ENCODE data around the gene DSCAML1. TPM values are rescaled to one million over a fixed set of nuclear protein-coding genes. Genes with fewer than 3 reads are reported as not detected.
"Not testable (repeated sequence)": the region's sequence is repeated elsewhere in the genome, so short reads cannot be mapped to it uniquely, and the experiment has no call there.

The DSCAML1 gene
- total RNA-seq, 1 donor from 2014 or later: 10.2 TPM

DNA sequence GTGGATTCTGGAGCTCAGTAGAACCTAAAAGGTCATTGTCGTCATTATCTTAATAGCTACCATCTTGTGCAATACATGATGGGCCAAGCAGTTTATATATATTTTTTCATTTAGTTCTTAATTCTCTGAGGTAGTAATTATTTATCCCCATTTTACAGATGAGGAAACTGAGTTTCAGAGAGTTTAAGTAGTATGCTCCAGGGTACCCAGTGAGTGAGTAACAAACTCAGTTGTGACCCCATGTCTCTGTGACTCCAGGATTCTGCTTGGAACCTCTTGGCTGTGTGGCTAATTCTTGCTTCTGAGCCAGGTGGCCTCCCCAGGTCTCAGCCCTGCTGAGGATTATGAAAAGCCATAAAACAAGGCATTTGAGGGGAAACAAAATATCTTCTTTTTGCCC lies 386.8 kb downstream of the DSCAML1 start:
- DNase-seq (ENCODE audit: low read depth): no peak

DNA sequence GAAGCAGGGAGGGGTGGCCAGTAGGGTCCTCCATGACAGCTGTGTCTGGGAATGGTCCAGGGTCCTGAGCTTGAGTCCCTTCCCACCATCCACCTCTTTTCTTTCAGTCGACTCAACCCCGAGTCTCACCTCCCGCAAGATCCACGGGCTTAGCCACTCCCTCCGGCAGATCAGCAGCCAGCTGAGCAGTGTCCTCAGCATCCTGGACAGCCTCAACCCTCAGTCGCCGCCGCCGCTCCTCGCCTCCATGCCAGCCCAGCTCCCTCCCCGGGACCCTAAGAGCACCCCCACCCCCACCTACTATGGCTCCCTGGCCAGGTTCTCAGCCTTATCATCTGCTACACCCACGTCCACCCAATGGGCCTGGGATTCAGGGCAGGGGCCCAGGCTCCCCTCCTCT lies 387.5 kb downstream of the DSCAML1 start:
- DNase-seq (ENCODE audit: low read depth): no peak

DNA sequence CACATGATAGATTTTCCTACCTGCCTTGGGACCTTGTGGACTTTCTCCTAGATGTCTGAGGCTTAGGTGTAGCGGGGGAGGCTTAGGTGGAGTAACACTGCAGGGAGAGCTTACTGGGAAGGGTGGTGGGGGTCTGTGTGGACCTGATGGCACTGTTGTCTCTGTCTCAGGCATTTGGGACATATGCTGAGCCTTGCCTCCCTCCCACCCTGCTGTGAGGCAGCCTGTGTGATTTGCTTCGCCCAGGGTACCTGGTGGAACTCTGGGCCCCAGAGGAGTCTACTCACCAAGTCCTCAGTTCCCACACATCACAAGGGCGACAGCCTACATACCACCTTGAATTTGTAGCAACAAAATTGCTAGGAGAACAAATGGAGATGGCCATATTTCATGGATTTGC lies 388.7 kb downstream of the DSCAML1 start:
- no peak for DNase-seq (ENCODE audit: low read depth)

DNA sequence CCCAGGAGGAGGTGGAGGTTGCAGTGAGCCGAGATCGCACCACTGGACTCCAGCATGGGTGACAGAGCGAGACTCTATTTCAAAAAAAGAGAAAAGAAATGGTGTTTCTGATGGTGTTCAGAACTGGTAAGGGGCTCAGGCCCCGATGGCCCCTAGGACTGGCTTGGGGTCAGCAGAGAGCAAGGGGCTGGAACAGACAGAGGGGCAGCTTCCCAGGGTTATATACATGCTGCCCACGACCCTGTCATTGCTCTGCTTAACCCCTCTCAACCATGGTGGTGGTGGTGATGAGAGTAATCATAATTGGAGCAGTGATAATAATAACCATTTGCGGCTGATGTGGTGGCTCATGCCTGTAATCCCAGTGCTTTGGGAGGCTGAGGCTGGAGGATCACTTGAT lies 390.0 kb downstream of the DSCAML1 start:
- no peak for DNase-seq (ENCODE audit: low read depth)

GRCh38 chr11:117405898-117406297 lies 391.1 kb downstream of the DSCAML1 start:
- DNase-seq (ENCODE audit: low read depth): not testable (repeated sequence)

- DNase-seq (ENCODE audit: low read depth): not testable (repeated sequence)
Observed at GRCh38 chr11:117399100-117399840, 397.7 kb downstream of the DSCAML1 start.

GRCh38 chr11:117398618-117399017 lies 398.4 kb downstream of the DSCAML1 start:
- not testable (repeated sequence) for DNase-seq (ENCODE audit: low read depth)

DNA sequence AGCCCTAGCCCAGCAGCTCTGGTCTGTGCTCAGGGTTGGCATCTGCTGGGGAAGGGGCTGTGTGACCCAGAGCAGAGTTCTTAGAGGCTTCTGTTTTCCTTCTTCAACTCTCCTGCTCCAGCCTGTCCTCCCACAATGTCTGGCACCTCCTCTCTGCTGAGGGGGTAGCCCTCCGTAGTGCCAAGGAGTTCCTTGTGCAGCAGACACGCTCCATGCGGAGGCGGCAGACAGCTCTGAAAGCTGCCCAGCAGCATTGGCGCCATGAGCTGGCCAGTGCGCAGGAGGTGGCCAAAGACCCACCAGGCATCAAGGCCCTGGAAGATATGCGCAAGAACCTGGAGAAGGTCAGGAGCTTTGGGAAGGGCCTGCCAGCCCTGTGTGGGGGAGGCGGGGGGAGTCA lies 400.0 kb downstream of the DSCAML1 start:
- DNase-seq (ENCODE audit: low read depth): no peak

DNA sequence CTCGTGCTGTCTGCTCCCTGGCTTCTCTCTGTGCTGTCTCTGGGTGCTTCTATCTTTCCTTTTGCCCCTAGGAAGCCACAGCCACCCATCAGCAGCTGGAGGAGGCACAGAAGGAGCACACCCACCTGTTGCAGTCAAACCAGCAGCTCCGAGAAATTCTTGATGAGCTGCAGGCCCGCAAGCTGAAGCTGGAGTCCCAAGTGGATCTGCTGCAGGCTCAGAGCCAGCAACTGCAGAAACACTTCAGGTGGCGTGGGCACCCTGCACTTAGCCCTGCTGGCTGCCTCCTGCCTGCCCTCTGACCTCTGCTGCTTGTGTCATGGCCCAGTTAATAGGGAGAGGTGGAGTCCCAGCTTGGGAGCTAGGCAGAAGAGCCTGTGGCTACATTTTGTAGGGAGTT lies 401.5 kb downstream of the DSCAML1 start:
- no peak for DNase-seq (ENCODE audit: low read depth)

GRCh38 chr11:117394221-117394925 lies 402.6 kb downstream of the DSCAML1 start:
- no peak for DNase-seq (ENCODE audit: low read depth)

DNA sequence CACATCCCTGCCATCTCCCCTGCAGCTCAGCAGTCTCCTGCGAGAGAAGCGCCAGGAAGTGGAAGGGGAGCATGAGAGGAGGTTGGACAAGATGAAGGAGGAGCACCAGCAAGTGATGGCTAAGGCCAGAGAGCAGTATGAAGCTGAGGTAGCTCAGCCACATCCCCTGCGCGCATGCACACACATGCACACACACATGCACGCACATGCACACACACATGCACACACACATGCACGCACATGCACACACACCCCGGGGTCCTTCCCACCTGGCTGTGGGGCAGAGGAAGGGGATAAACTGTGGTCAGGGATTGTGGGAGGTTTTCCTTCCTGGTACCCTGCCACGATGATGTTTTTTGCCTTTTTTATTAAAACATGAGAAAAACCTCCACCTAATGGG lies 404.0 kb downstream of the DSCAML1 start:
- DNase-seq (ENCODE audit: low read depth): no peak

DNA sequence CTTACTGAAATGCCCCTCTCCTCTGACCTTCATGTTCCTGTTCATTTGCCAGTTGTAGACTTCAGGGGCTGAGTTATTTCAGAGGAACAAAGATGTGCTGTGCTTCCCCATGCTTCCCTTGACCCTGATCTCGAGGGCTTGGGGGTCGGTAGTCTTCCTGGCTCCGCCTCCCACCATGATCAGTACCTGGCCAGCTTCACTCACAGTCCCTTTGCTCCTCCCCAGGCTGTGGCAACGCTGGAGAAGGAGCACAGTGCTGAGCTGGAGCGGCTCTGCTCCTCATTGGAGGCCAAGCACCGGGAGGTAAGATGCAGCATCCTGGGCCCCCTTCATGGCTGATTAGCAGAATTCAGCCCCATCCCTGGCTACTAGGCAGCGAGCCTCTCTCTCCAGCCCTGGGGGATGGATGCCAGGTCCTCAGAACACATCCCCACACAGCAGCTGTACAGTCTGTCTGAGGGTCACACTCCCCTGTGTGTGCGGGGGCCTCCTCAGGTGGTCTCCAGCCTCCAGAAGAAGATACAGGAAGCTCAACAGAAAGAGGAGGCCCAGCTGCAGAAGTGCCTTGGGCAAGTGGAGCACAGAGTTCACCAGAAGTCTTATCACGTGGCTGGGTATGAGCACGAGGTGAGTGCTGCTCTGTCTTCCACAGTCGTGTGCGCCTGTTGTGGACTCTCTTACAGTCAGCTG lies 404.9 kb downstream of the DSCAML1 start:
- DNase-seq (ENCODE audit: low read depth): no peak

DNA sequence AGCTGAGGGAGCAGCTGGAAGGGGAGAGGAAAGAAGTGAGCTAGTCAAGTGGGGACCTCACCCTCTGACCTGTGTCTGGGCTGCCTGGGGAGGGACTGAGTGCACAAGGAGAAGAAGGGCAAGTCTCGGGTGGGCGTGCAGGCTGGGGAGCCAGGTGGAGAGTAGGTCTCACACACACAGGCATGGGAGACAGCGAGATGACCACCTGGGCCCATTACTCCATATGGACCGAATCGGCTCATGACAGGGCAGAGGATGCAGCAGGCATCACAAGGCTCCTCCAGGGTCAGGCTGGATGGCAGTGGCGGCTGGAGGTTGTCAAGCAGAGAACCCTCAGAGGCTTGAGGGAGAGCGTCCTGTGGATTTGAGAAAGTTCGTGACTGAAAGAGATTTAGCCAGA lies 405.8 kb downstream of the DSCAML1 start:
- DNase-seq (ENCODE audit: low read depth): no peak

- no peak for DNase-seq (ENCODE audit: low read depth)
Observed at GRCh38 chr11:117390743-117391142, 406.3 kb downstream of the DSCAML1 start.

DNA sequence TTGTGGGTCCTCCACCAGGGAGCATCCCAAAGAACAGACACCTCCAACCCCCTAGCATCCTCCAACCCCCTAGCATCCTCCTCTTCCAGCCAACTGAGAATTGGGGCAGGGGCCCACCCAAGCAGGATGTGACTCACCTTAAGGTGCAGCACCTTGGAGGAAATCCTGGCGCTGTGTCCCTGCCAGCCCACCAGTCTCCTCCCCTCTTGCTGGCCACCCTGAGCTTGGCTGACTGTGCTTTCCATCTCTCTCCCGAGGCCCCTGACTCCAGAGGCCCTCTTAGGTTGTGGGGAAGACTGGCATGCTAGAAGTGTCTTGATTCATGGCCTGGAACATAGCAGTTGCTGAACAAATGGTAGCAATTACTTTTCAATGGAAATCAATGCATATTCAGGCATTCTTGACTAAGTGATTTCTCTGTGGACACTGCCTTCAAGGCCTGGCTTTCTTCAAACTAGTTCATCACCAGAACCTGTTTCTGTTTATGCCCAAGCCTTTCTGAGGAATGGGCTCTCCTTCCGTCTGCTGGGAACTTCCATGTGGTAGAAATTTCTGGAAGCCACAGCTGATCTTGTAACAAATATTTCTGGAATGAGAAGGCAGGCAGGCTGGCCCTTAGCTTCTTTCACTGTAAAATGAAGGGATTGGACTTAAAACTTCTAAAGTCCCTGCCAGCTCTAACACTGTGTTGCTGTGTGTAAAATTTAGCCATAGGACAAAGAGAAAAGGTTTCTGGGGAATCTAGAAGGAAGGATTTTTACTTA lies 408.8 kb downstream of the DSCAML1 start:
- peak; percentile 16 for DNase-seq (ENCODE audit: low read depth)

GRCh38 chr11:117385906-117386305 lies 411.1 kb downstream of the DSCAML1 start:
- no peak for DNase-seq (ENCODE audit: low read depth)

DNA sequence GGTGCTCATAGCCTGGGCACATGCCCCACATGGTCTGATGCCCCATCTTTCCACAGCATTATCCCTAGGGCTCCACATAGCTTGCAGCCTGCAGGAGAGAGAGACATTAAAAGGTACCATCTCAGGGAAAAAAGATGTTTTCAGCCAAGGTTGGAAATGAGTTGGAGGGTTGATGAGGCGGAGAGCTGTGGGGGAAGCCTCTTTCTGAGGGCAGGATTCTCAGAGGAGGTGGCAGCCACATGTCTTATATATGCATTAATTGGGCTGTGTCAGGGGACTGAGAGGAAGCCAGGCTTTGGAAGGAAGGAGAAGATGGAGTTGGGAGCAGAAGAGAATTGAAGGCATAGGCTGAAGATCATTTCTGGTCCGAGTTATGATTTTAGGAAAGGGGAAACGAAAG lies 411.5 kb downstream of the DSCAML1 start:
- DNase-seq (ENCODE audit: low read depth): no peak

DNA sequence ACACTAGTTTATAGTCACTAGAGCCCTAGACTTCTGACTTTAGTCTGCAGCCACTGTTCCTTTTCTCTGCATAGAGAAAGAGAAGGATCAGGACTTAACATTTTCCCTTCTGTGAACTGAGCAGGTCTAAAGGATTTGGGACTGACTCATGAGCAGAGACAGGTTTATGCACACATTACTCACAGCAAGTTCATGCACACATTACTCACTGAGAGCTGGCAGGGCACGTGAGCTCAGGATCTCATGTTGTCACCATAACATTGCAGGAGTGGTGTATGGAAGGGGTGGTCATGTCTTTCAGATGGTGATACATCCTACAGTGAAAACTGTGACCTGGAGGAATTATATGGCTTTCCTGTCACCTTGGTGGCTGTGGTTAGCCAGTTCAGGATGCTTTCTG lies 413.0 kb downstream of the DSCAML1 start:
- DNase-seq (ENCODE audit: low read depth): peak; percentile 91

DNA sequence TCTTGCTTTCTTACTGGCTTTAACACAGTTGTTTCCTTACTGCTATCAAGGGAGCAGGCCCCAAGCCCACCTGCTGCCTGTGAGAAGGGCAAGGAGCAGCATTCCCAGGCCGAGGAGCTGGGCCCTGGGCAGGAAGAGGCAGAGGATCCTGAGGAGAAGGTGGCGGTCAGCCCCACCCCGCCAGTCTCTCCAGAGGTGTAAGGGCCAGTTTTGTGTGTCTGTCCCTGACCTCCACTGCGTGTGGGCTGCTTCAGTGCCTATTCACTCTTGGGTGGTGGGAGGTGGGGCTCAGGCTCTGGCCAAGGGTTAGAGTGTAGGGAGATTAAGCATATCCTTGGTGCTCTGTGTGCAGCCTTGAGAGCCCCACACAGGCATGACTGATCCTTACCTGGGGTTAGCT lies 414.3 kb downstream of the DSCAML1 start:
- DNase-seq (ENCODE audit: low read depth): no peak

DNA sequence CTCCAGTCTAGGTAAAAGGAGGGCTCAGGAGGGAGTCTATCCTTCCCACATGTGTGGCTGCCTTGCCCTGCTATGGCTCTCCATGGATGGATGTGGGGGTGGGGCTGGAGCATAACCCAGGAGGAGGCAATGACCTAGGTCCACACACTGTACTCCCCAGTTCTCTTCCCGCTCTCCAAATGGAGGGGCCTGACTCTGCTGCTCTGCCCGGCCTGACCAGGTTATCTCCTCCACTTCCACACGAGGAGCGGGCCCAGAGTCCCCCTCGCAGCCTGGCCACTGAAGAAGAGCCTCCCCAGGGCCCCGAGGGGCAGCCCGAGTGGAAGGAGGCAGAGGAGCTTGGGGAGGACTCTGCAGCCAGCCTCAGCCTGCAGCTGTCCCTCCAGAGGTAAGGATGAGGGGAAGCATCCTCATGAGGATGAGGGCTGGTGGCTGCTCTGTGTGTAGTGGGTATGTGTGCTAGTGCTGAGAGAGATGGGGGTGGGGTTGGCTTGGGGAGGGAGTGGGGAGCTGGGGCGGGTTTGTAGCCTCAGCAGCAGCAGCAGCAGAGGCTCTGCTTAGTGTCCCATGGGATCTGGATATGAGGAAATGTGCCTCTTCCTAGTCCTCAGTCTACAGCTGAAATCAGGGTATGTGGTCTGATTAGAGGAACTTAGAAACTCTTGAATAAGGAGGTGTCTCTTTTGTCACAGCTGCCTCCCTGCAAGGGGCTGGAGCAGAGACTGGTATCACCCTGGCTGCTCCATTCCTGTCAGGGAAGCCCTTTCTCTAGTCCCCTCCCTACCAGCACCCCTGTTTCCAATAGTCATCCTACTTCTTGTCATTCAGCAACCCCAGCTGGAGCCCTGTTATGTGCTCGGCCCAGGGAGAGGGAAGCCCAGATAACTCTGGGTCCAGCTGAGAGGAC lies 415.3 kb downstream of the DSCAML1 start:
- DNase-seq (ENCODE audit: low read depth): no peak

- no peak for DNase-seq (ENCODE audit: low read depth)
Observed at GRCh38 chr11:117380676-117381075, 416.3 kb downstream of the DSCAML1 start.

Measured in renal cortical epithelial cell (primary cell).